Stimulated activated CD4-positive, alpha-beta T cell treated with anti-CD3 and anti-CD28 coated beads, Interleukin-15, amount 100 ng/mL, for 48 hours (primary cell): ENCODE results near the gene TFEB.

Experiments
- DNase-seq, 2 donors: peaks; one replicate each; pipeline ENCODE4 v3.0.0-alpha.2; 2020; ENCODE audit warnings: low read depth in 2 of 2

The TFEB gene

DNA sequence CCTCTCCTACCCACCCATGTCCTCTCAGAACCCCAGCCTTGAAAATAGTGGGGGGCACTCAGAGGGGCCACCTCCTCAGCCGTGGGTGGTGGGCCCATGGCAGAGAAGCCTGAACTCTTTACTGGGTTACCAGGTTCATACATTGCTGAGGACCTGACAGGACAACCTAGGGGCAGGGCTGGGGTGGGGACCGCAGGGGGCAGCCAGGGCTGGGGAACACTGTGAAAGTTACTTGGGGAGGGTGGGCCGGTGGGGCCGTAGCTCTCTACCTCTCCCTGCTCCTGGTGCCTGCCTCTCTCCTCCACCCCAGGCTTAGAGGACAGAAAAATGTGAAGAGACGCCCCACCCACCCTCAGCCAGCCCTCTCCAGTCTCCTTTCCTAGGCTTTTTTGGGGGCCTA is 81.7 kb downstream of the TFEB start:
- DNase-seq, result no peak

- no peak for DNase-seq
These were observed 82.3 kb downstream of the TFEB start for GRCh38 chr6:41652866-41653652.

- no peak for DNase-seq
These were observed 83.3 kb downstream of the TFEB start for GRCh38 chr6:41651962-41652657.

DNA sequence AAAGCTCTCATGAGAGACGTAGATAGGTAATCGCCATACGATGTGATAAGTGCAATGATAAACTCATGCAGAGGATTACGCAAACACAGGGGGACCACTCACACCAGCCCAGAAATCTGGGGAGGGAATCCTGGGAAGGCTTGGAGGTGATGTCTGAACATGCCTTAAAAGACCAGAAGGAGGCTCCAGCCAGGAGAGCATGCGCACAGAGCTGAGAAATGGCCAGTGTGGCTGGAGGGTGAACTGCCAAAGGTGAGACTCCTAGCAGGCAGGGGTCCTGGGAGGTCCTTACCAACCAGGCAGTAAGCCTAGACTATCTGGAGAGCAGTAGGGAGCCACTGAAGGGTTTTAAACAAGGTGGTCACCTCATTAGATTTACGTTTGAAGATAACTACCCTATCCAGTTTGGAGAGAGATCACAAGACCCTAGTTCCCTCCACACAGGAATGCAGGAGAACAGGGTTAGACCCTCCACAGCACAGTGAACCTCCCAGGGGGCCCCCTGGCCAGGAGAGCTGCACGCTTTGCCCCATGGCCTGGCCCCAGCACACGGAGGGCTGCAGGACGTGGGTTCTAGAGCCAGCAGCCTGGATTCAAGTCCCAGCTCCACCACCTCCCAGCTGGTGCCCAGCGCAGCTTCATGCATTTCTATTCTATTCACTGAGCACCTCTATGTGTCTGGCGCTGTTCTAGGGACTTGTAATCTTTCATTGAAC is 84.0 kb downstream of the TFEB start:
- DNase-seq, result no peak

GRCh38 chr6:41650120-41650519 is 85.3 kb downstream of the TFEB start:
- no peak for DNase-seq

DNA sequence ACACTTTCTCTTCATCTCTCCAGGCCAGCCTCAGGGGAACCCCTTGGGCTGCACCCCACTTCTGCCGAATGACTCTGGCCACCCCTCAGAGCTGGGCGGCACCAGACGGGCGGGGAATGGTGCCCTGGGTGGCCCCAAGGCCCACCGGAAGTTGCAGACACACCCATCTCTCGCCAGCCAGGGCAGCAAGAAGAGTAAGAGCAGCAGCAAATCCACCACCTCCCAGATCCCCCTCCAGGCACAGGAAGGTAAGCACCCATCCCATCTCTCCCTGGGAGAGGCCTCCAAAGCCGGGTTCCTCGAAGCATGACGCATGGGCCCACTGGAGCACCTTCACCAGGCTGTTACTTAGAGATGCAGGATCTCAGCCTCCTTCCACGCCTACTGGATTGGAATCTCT is 85.8 kb downstream of the TFEB start:
- DNase-seq, result no peak

GRCh38 chr6:41648921-41649320 is 86.5 kb downstream of the TFEB start:
- no peak for DNase-seq

- no peak for DNase-seq
These were observed 87.3 kb downstream of the TFEB start for GRCh38 chr6:41648070-41648585.

- DNase-seq, result no peak
These were observed 88.3 kb downstream of the TFEB start for GRCh38 chr6:41647061-41647511.

DNA sequence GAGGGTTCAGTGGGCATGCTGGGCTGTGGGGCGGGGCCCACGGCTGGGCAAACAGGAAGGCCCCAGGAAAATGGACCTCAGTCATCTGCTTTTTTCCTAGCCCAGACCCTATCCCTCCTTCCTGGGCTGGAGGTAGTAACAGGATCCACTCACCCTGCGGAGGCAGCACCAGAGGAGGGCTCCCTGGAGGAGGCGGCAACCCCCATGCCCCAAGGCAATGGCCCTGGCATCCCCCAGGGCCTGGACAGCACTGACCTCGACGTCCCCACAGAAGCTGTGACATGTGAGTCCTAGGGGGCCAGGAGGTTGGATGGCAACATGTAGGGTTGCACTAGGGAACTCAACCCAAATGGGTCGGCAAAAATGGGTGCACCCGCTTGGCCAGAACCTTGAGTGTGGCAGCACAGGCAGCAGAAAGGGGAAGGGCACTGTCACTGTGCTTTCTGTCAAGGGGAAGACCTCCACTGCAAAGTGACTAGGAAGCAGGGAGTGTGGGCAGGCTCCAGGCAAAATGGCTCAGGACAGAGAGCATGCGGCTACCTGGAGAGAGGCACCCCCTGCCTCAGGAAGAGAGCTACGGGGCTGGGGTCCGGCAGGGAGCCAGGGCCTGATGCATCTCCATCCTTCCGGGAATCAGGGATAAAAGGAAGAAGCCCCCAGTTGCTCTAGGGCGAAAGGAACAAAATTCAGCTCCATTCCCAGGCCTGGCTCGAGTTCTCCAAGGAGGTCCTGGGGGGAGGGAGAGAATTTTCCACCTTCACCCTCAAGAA is 89.2 kb downstream of the TFEB start:
- no peak for DNase-seq

GRCh38 chr6:41645007-41645618 is 90.3 kb downstream of the TFEB start:
- no peak for DNase-seq

DNA sequence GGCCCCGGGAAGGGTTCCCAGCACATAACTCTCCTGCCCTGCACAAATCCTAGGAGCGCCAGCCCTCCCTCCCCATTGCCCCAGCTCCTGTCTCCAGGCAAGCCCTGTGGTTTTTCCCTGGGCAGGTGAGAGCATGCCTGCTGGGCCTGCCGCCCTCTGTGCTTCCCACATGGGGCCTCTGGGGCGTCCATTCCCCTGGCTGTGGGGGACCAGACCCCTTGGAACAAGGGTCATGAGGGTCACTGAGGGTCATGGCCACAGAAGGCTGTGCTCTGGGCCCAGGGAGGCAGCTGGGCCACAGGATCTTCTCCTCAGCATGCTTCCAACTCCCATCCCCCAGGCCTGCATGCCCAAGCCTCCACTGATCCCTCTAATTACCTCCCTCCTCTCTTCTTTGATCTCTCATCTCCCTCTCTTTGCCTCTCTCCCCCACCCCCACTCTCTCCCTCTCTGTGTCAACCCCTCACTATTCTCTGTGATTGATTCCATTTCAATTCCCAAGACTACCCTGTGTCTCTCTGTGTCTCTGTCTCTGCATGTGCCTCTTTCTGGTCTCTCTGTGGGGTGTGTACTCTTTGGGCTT is 91.0 kb downstream of the TFEB start:
- no peak for DNase-seq

GRCh38 chr6:41643899-41644269 is 91.5 kb downstream of the TFEB start:
- no peak for DNase-seq

DNA sequence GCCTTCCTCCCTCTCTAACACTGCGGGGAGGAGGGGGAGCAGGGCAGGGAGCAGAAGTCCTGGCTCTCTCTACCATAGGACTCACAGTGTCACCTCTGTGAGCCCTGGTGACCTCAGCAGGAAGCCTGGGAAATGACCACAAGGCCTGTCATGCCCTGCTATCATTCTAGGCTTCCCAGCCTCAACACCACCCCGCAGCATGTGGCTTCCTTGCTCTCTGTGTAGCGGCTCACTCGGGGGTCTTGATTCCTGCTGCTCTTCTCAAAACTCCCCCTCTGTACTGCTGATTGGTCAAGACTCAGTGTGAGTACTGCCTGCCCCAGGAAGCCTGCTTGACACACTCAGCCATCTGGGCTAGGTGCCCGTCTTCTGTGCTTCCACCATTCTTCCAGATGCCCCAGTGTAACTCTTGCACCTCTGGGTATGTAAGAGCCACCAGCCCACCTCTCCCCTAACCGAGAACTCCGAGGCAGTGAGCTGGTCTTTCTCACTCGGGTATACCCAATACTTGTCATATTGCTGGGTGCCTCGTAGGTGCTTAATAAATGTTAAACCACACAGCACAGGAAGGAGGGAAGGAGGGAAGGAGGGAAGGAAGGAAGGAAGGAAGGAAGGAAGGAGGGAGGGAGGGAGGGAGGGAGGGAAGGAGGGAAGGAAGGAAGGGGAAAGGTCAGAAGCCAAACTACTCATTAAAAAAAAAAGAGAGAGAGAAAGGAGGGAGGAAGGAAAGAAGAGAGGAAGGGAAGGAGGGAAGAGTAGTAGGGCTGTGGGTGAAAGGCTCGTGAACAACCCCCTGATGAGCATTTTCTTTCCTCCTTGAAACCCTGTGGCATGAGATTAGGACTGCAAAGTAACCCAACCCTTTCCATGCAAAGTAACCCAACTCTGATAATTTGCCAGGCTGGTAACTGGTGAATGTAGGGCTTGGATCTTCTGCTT is 92.2 kb downstream of the TFEB start:
- no peak for DNase-seq

DNA sequence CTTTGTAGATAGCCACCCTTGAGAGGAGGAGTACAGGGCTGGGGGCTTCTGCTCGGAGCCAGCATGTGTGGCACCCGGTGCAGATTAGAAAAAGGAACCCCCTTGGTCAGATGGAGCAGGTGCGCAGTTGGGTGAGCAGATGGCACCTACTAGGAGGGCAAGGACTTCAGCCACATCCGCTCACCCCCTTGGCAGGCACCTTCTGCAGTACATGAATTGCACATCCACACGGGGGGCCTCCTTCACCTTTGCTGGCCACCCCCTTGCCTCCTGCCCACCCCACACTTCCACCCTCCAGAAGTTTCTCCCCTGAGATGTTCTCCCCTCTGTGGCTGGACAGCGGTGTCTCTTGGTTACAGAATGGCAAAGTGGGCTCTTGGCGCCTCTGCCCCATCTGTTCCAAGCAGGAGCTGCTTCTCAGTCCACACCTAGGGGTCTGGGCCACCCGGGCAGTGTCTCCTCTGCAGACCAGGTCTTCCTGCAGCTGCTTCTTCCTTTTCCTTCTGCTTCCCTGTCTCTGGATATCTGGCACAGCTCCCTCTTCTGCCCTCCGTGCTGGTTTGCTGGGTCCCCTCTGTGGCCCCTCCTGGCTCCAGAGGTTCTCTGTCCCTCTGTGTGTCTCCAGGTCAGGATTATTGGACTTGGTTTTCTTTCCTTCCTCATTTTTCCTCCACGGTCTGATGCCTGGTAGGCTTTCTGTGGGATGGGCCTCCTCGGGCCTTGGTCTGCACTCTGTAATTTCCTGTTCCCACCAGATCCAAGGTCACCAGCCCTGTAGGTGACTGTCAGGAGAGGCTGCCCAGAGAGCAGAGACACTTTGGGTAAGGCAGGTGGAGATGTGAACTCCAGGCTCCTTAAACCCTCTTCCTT is 93.1 kb downstream of the TFEB start:
- no peak for DNase-seq

- no peak for DNase-seq
These were observed 94.0 kb downstream of the TFEB start for GRCh38 chr6:41641352-41641925.

DNA sequence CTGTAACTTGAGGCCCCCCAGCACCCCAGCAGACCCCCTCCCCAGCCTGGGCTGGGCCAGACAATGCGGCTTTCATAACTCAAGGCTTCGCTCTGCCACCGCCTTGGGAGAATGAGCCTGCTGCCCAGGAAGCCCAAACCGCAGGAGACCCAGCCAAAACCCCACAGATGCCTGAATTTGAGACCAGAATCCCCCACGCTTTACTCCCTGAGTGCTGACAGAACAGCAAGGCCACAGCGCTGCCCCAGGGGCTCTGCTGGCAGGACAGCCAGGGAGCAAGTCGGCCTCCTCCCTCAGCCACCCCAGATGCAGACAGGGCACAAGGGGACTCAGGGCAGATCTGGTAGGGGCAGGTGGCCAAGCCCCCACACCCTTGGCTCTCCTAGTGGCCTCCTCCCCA is 95.0 kb downstream of the TFEB start:
- no peak for DNase-seq

GRCh38 chr6:41639809-41640371 is 95.5 kb downstream of the TFEB start:
- no peak for DNase-seq
